ENCODE results near the gene ALOX5. TPM values are rescaled to one million over a fixed set of nuclear protein-coding genes. Genes with fewer than 3 reads are reported as not detected.

The ALOX5 gene
- total RNA-seq, 1 experiment from 2014 or later = not detected

DNA sequence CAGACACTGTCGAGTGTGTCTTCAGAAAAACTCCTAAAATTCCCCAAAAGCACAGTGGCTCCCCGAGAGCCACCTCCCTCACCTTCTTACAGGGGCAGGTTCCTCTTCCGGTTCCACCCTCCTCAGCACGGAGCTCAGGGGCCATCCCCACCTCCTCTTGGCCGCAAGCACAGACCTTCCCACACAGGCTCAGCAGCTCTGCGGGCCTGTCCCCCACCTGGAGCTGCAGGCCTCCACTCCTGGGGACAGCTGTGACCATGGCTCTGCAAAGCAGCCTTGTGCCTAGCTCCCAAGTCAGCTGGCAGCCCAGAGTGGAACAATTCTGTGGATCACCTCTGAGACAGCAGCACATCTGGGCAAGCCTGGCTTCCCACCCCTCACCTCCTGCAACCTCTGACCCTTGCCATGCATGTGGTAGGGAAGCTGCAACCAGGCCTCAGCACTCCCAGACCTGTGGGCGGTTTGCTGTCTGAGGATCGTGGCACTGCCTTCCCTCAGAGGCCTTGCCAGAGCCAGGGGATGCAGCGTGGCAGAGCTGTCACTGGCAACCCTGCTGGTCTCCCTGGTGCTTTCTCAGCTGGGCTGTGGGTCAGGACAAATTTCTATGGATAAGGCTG lies 79.7 kb downstream of the ALOX5 start:
- in situ Hi-C loops (cut with HindIII; ENCODE audit: low sequenced_read_pairs) = no loop called here
- no peak for DNase-seq (ENCODE audit: low spot score)

DNA sequence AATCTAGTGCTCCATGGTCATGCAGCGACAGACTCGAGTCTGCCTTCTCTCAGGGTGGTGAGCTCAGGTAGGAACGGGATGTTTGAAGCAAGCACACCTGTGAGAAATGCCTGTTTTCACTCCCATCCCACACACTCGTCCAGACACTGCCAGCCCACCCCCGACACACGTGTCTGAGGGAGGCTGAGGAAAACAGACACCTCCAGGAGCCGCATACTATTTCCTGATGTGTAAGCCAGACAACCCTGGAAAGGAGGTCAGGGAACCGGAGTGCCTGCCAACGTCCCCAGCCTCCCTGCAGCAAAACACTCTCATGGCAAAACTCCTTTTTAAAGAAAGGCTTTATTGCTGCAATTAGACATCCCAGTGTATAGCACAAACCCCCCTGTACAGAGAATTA lies 80.2 kb downstream of the ALOX5 start:
- DNase-seq (ENCODE audit: low spot score) = peak; percentile 72
- in situ Hi-C loops (cut with HindIII; ENCODE audit: low sequenced_read_pairs) = no loop called here

DNA sequence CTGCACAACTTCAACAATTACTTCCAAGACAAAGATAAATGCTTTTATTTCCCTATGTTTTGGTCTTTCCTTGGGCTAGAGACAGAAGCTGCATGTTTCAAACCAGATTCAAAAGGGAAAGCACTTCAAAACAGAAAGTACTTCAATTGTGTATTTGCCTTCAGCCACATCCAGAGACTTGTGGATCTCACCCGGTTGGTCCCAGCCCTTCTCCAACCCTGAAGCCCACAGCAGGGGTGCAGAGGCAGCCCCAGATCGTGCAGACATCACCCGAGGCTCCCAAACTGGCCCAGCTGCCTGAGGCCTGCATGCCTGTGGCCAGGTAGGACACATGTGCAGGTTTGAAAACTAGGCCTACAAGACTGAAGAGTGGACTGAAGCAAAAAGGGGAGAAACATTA lies 80.8 kb downstream of the ALOX5 start:
- no peak for DNase-seq (ENCODE audit: low spot score)
- in situ Hi-C loops (cut with HindIII; ENCODE audit: low sequenced_read_pairs) = no loop called here

DNA sequence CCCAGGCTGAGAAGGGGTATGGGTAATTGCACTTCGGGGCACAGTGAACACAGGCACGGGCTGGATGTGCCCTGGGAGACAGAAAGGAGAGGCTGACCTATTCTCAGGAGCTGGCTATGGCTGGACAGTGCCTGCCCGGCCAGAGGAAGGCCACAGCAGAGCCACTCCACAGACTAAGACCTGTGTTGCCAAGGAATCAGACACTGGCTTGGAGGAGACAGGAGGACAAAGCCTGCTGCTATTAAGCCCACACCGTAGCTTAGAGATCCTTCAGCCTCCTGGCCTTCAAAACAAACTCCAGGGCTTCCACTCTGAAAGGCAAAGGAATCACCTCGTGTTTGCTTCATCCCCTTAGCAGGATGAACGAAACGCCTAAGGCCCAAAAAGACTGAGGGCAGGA lies 82.2 kb downstream of the ALOX5 start:
- in situ Hi-C loops (cut with HindIII; ENCODE audit: low sequenced_read_pairs) = no loop called here
- peak; percentile 56 for DNase-seq (ENCODE audit: low spot score)

DNA sequence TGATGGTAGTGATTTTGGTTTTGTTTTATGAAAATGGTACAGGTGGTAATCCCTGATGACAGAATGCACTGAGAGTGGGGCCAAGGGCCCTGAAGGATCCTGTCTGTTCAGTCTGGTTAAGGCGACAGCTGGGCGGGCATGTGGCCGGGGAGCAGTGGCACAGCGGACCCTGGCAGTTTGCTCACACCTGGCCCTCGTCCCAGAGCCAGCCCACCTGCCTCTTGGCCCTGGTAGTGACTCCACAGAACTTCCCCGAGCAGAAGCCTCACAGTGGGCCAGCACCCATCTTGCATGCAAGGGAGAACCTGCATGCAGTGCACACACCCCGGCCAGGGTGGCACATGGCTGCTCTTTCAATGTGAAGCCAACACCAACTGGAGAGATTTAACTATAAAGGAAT lies 82.8 kb downstream of the ALOX5 start:
- in situ Hi-C loops (cut with HindIII; ENCODE audit: low sequenced_read_pairs) = no loop called here
- DNase-seq (ENCODE audit: low spot score) = peak; percentile 93

DNA sequence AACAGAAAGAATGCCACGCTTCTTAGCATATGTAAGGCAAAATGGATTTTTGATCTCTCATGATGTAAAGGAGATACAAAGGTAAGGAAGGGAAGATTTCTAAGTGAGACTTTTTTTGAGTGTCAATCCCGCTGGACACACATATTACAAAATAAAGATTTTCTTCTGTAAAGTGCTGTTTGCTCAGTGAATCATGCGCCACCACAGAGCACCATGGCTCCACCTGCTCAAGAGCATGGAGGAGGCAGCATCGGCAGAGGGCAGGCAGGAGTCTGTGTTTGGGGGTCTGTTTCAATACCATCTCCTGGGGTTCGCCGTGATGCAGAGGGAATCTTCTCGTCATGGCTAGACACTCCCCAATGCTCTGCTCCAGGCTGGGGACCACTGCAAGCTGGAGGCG lies 83.5 kb downstream of the ALOX5 start:
- DNase-seq (ENCODE audit: low spot score) = no peak
- in situ Hi-C loops (cut with HindIII; ENCODE audit: low sequenced_read_pairs) = no loop called here

DNA sequence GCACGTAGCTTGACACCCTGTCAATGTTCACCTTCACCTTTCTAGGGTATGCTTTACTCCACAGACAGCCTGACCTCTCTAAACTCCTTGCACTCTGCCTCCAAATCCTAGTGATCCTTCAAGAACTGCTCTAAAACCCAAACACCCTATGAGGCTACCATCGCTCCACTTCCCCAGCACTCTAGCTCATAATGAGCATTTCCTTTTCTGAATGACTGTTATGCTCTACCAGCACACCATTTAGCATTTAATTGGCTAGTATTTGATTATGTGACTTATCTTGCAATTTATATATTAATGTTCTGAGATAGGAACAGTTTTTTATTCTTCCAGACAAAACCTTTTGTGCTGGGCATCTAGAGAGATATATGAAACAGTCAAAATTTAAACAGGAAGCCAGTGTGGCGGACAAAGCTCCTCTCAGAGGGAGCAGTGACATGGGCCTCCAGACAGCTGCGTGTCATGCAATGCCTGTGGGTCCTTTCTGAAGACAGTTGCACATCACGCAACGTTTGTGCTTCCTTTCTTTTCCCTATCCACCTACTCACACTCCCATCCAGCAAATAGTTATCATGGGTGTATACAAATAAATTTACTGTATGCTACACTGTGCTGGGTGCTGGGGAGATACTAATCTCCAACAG lies 86.3 kb downstream of the ALOX5 start:
- in situ Hi-C loops (cut with HindIII; ENCODE audit: low sequenced_read_pairs) = no loop called here
- DNase-seq (ENCODE audit: low spot score) = no peak

DNA sequence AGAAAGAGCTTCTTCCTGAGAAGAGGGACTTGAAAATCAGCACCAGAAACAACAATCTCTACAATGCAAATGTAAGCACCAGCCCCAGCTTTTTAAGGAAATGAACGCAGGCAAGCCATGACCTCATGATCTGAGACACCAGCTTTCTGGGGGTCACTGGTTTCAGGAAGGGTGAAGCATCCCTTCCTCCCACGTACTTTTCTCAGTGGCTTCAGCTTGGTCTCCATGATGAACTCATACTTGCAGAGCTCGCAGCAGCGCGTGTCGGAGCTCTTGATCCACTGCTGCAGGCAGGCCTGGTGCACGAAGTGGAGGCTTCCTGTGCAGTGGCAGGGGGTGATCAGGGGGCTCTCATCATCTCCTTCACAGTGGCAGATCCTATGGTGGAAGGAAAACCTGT lies 87.0 kb downstream of the ALOX5 start:
- in situ Hi-C loops (cut with HindIII; ENCODE audit: low sequenced_read_pairs) = no loop called here
- no peak for DNase-seq (ENCODE audit: low spot score)

DNA sequence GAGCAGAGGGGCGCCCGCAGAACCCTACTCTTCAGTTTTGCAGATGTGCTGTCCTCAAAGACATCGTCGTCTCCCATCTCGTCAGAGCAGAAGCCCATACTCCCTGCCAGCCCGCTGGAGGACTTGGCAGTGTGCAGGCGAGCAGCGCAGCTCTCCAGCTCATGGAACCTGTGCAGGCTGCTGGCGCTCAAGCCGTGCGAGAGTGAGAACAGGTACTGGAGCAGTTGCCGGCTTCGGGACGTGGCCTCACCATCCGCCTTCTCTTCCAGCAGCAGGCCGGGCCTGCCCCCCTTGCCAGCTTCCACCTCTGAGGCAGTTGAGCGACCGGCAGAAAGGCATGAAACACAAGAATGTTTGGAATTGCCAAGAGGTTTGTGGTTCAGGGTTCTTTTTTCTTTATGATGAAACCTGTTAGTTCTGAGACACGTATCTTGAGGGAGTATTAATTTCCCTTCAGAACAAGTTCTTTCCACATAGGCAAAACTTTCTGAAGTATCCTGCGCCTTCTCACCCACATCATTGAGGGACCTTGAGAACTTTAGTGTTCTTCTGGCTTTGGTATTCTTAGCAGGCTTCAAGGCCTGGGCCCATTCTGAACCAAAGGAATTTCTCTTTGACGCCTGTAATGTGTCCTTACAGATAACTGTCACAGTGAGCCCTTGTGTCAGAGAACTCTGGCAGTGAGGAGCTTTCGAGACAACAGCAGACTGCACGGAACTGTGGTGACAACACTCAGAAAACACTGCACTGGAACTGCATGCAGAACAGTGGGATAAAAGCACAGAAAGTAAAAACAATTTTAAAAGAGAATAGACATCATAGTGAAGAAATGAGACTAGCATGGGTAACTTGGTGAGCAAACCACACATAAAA lies 89.5 kb downstream of the ALOX5 start:
- peak; percentile 50 for DNase-seq (ENCODE audit: low spot score)
- in situ Hi-C loops (cut with HindIII; ENCODE audit: low sequenced_read_pairs) = no loop called here

DNA sequence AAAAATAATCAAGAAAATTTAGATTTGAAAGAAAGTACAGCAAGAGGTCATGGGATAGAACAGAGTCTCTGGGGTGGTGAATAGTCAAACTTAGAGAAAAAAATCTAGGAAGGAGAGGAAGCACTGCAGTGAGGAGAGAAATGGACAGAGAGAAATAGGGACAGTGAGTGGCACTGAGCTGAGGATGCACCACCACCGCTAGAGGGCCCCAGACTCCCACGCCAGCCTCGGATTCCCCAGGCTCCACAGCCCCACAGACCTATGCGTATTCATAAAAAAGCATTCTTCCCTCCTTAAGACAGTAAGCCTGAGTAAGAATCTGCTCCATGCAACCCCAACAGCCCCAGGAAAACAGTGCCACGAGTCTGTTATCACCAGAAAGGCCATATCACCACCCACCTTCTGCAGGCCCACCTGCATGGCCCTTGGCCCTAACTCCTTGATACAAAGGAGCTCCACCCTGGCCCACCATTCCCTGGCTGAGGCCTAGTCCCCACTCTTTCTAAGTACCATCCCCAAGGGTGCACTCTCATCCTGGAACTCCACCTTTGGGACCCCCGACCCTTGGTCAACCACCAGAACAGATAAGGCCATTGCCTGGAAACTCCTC lies 91.0 kb downstream of the ALOX5 start:
- peak; percentile 90 for DNase-seq (ENCODE audit: low spot score)
- in situ Hi-C loops (cut with HindIII; ENCODE audit: low sequenced_read_pairs) = no loop called here

DNA sequence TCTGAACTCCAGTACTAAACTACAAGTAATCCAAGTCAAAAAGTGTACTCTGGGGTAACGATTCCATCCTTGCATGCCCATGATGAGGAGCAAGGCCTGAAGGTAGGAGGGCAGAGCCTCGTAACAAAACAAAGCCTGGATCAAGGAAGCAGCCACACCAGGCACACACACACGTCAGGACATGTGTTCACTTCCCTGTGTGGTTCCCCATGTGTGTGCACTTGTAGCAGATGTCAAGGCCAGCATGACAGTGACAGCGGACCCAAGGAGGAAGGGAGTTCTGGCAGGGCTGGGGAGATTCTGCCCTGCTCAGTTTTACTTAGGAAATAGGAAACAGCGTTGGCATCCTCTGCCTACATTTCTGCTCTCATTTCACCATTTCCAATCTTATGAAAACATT lies 92.8 kb downstream of the ALOX5 start:
- DNase-seq (ENCODE audit: low spot score) = peak; percentile 88

DNA sequence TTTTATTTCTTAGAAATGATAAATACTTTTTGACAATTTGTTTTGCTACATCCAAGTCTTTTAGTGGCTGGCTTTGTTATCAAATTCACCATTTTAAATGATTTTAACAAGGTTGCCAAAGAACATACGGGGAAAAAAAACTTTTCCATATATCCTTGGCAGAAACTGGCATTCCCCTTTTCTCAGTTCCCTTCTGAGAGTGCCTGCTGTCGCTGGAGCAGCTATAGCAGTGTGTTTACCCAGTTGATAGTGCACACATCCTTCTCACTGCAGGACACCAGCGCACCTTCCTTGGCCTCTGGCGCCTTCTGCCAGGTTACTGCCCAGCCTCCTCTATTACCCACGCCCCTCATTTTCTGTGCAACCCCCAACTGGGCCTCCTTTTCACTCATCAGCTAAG lies 94.1 kb downstream of the ALOX5 start:
- peak; percentile 59 for DNase-seq (ENCODE audit: low spot score)
- in situ Hi-C loops (cut with HindIII; ENCODE audit: low sequenced_read_pairs) = no loop called here

More for the DNA sequence above, 92.8 kb downstream of the ALOX5 start:
- in situ Hi-C loops (cut with HindIII; ENCODE audit: low sequenced_read_pairs) = no loop called here

DNA sequence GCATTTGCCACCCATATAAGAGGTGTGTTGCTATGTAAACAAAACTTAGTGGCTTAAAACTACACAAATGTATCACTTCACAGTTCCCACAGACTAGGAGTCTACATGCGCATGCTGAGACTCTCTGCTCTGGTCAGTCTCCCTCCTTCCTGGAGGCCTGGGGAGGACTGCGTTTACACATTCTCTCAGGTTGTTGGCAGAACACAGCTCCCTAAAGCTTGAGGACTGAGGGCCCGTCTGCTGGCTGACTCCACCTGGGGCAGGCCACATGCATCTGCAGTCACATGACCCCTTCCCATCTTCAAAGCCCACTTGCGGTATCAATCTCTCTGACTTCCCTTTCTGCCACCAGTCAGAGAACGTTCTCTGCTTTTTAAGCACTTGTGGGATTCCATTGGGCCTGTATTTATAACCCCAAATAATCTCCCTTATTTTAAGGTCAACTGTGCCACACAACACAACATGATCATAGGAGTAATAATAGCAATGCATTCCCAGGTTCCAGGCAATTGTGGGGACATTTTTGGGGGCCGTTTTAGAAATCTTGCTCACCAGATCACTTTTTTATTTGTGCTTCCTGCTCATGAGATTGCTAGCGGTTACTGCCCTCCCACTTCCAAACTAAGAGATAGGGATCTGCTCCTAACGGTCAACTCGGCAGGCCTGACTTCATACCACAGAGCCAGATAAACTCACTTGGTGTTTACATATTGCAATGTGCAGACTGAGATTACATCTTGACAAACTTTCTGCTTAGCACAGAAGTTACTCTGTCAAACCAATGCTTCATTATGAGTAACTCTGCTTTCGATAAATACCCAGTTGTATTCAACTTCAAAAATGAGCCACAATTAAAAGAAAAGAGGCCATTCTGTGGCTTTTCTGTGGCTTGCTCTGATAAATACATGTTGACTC lies 96.3 kb downstream of the ALOX5 start:
- in situ Hi-C loops (cut with HindIII; ENCODE audit: low sequenced_read_pairs) = no loop called here
- no peak for DNase-seq (ENCODE audit: low spot score)

DNA sequence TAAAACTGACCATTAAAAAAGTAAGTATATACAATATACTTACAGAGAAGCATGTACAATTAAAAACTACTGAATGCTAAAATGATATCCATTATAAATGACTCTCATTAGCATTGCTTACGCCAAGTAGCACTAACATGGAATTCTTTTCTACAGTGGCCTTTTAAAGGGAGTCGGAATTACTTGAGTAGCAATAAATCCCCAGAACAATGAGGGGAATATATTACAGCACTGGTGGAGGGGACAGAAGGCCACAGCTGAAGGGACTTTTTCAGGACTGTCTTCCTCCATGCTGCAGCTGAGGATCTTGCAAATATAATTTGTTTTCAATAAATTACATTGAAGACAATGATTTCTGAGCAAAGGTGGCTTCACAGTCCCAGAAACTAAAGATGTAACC lies 97.0 kb downstream of the ALOX5 start:
- no peak for DNase-seq (ENCODE audit: low spot score)
- in situ Hi-C loops (cut with HindIII; ENCODE audit: low sequenced_read_pairs) = no loop called here

DNA sequence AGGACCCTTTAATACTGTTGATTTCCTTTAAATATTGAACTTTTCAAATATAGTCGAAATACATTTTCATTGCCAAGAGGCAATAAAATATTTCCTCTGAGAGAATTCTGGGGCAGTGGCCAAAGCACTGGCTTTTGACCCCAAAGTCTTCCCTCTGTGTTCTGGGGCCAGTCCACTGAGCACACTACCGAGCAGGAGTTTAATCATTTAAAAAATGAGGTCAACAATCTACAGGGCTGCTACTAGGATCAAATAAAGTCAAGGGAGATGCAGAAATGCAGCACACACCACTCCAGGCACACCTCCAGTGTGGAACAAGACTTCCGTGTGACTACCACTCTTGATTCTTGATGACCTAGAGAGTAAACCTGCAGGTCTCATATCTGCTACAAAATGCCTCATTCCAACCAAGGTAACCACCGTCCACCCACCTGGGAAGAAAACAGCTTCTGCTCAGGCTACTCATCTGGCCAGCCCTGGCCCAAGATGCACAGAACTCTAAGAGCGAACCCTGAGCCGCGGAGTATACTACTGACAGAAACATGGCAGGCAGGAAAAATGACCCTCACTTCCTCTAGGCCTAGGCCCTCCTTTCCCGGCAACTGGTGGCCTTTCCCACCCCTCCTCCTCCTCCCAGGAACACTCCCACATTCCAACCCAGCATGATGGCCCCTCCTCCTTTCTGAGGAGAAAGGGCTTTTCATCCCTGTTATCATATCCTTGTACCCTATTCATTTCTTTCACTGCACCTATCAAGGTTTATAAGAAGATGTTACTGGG lies 97.7 kb downstream of the ALOX5 start:
- in situ Hi-C loops (cut with HindIII; ENCODE audit: low sequenced_read_pairs) = no loop called here
- DNase-seq (ENCODE audit: low spot score) = no peak

DNA sequence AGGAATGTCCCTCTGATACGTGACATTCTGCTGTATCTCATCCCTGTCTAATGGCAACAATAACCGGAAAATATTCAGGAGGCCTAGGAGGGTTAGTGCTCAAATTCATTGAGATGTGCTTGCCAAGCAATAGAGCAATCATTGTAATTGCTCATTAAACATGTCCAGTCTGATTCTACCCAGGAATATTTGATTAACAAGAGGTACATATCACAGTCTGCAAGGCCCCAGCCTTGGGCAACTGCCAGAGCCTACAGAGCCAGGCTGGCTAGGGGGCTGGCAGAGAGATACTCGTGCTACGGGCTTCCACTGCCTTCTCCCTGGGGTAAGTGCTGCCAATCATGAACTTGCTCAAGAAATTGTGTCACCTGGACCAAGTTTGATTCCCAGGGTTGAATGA lies 99.1 kb downstream of the ALOX5 start:
- peak; percentile 73 for DNase-seq (ENCODE audit: low spot score)
- in situ Hi-C loops (cut with HindIII; ENCODE audit: low sequenced_read_pairs) = no loop called here

DNA sequence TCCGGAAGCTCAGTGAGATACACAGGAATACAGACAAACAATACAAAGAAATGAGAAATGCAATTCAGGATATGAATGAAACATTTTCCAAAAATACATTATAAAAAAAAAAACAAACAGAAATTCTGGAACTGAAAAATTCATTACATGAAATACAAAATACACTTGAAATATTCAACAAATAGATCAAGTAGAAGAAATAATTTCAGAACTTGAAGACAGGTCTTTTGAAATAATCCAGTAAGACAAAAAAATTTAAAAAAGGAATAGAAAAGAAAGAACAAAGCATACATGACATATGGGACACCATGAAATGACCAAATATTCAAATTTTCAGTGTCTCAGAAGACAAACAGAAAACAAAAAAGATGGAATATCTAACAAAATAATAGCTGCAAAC lies 102.5 kb downstream of the ALOX5 start:
- in situ Hi-C loops (cut with HindIII; ENCODE audit: low sequenced_read_pairs) = no loop called here
- DNase-seq (ENCODE audit: low spot score) = no peak

DNA sequence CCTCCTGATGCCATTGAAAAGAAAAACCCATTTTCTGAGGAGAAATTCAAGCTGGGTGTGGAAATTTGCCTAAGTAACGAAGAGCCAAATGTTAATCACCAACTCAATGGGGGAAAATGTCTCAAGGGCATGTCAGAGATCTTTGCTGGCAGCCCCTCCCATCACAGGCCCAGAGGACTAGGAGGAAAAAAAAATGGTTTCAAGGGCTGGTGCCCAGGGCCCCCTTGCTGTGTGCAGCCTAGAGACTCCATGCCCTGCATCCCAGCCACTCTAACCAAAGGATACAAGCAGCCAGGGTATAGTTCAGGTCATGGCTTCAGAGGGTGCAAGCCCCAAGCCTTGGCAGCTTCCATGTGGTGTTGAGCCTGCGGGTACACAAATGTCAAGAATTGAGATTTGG lies 106.3 kb downstream of the ALOX5 start:
- DNase-seq (ENCODE audit: low spot score) = no peak
- in situ Hi-C loops (cut with HindIII; ENCODE audit: low sequenced_read_pairs) = no loop called here

Data from G401 (cell line).